ENCODE results near the gene ZW10.
A peak's percentile ranks its signal among the peaks of the same experiment; 100 is the strongest.

ZW10 gene

GRCh38 chr11:113736323-113736722, 37.2 kb downstream of the ZW10 start:
- Histone ChIP-seq H2AFZ (ENCODE audit: low read length) (no peak overlapping the region), H3K27me3 (ENCODE audit: insufficient read depth, low read length) (no peaks in the 10 kb centered on the region), H3K27ac (ENCODE audit: low read depth, low read length, poor library complexity, severe bottlenecking) (no peak overlapping the region), H3K4me2 (ENCODE audit: low read length) (no peak overlapping the region), H3K4me1 (ENCODE audit: insufficient read depth, low read length, severe bottlenecking) (no peaks in the 10 kb centered on the region), H3K9me2 (ENCODE audit: low read depth, low read length) (no peaks in the 10 kb centered on the region), H3K79me2 (ENCODE audit: insufficient read depth, low read length) (no peaks in the 10 kb centered on the region), H3F3A (ENCODE audit: insufficient read depth, low read length) (no peaks in the 10 kb centered on the region), H3K4me3 (ENCODE audit: low read depth, low read length, poor library complexity, severe bottlenecking) (no peak overlapping the region), H3K36me3 (ENCODE audit: insufficient read depth, low read length) (peaks cover 75% of the 10 kb centered on the region), H3K9me3 (ENCODE audit: low read length) (no peaks in the 10 kb centered on the region), H3K9ac (ENCODE audit: low read length) (no peak overlapping the region), H4K20me1 (ENCODE audit: insufficient read depth, low read length) (no peaks in the 10 kb centered on the region)
- no peak for TF ChIP-seq CTCF (IDR thresholded peaks at IDR 0.05; ENCODE audit: low read length)
- no peak for TF ChIP-seq EZH2 (IDR thresholded peaks at IDR 0.05; ENCODE audit: borderline replicate concordance, low read length)

- H3K27ac ChIP-seq (ENCODE audit: low read depth, low read length, poor library complexity, severe bottlenecking) = no peak overlapping the region
- H3K27me3 ChIP-seq (ENCODE audit: insufficient read depth, low read length) = no peaks in the 10 kb centered on the region
- no peak for TF ChIP-seq EZH2 (IDR thresholded peaks at IDR 0.05; ENCODE audit: borderline replicate concordance, low read length)
- TF ChIP-seq CTCF (IDR thresholded peaks at IDR 0.05; ENCODE audit: low read length) = no peak
- H3K4me2 ChIP-seq (ENCODE audit: low read length) = no peak overlapping the region
- no peaks in the 10 kb centered on the region for H3F3A ChIP-seq (ENCODE audit: insufficient read depth, low read length)
- H2AFZ ChIP-seq (ENCODE audit: low read length) = no peak overlapping the region
- H3K9me2 ChIP-seq (ENCODE audit: low read depth, low read length) = no peaks in the 10 kb centered on the region
- no peaks in the 10 kb centered on the region for H3K9me3 ChIP-seq (ENCODE audit: low read length)
- no peak overlapping the region for H3K9ac ChIP-seq (ENCODE audit: low read length)
- peaks cover 34% of the 10 kb centered on the region for H3K36me3 ChIP-seq (ENCODE audit: insufficient read depth, low read length)
- no peaks in the 10 kb centered on the region for H4K20me1 ChIP-seq (ENCODE audit: insufficient read depth, low read length)
- no peak overlapping the region for H3K4me3 ChIP-seq (ENCODE audit: low read depth, low read length, poor library complexity, severe bottlenecking)
- H3K79me2 ChIP-seq (ENCODE audit: insufficient read depth, low read length) = no peaks in the 10 kb centered on the region
- H3K4me1 ChIP-seq (ENCODE audit: insufficient read depth, low read length, severe bottlenecking) = no peaks in the 10 kb centered on the region
Measured at GRCh38 chr11:113732092-113732491, 41.4 kb downstream of the ZW10 start.

- no peaks in the 10 kb centered on the region for H3K4me1 ChIP-seq (ENCODE audit: insufficient read depth, low read length, severe bottlenecking)
- H4K20me1 ChIP-seq (ENCODE audit: insufficient read depth, low read length) = no peaks in the 10 kb centered on the region
- no peaks in the 10 kb centered on the region for H3F3A ChIP-seq (ENCODE audit: insufficient read depth, low read length)
- no peak overlapping the region for H2AFZ ChIP-seq (ENCODE audit: low read length)
- H3K79me2 ChIP-seq (ENCODE audit: insufficient read depth, low read length) = no peaks in the 10 kb centered on the region
- H3K27me3 ChIP-seq (ENCODE audit: insufficient read depth, low read length) = no peaks in the 10 kb centered on the region
- no peaks in the 10 kb centered on the region for H3K9me2 ChIP-seq (ENCODE audit: low read depth, low read length)
- H3K36me3 ChIP-seq (ENCODE audit: insufficient read depth, low read length) = peaks cover 24% of the 10 kb centered on the region
- TF ChIP-seq CTCF (IDR thresholded peaks at IDR 0.05; ENCODE audit: low read length) = peak; percentile 43
- no peak for TF ChIP-seq EZH2 (IDR thresholded peaks at IDR 0.05; ENCODE audit: borderline replicate concordance, low read length)
- H3K27ac ChIP-seq (ENCODE audit: low read depth, low read length, poor library complexity, severe bottlenecking) = no peak overlapping the region
- H3K4me3 ChIP-seq (ENCODE audit: low read depth, low read length, poor library complexity, severe bottlenecking) = no peak overlapping the region
- no peaks in the 10 kb centered on the region for H3K9me3 ChIP-seq (ENCODE audit: low read length)
- H3K4me2 ChIP-seq (ENCODE audit: low read length) = no peak overlapping the region
- no peak overlapping the region for H3K9ac ChIP-seq (ENCODE audit: low read length)
Measured at GRCh38 chr11:113730887-113731726, 42.4 kb downstream of the ZW10 start.

All from OCI-LY1 (cell line).